H1 (cell line): ENCODE data around the gene FAM184B. TPM values are rescaled to one million over a fixed set of nuclear protein-coding genes. Genes with fewer than 3 reads are reported as not detected.

Source experiments
- CTCF ChIA-PET: fragments of 300-600 bp; sonication (Branson Sonifier 250); formaldehyde crosslinking; loops from one replicate; lab custom pipeline; 2021; ENCODE audit not compliant: partially characterized antibody; lab: Charles Lee
- POLR2A ChIA-PET: fragments of 300-600 bp; sonication (Branson Sonifier 250); formaldehyde crosslinking; loops from one replicate; lab custom pipeline; 2021; ENCODE audit warnings: inconsistent platforms; ENCODE audit not compliant: partially characterized antibody; lab: Charles Lee
- DNase-seq, 2 experiments: peaks; one replicate each; pipeline versions ENCODE4 v3.0.0 to v3.0.0-alpha.2; 2010 to 2022; ENCODE audit warnings: low spot score in 2 of 2, low read depth in 1 of 2, mixed read lengths in 1 of 2
- FAIRE-seq: peaks from 2 replicates; lab custom pipeline; 2011; peaks lifted over from hg19 to GRCh38; lab: Jason Lieb, UNC
- H2AFZ ChIP-seq: 2 replicates; pipeline ENCODE4 v1.8.1; 2012; ENCODE audit warnings: low read length, inconsistent platforms
- H2AK5ac ChIP-seq: 2 replicates; pipeline ENCODE4 v1.6.1; 2013; ENCODE audit warnings: low read depth, low read length
- H2BK120ac ChIP-seq: replicated peaks from 2 replicates; pipeline ENCODE3; 2013; ENCODE audit warnings: low read depth, low read length, inconsistent platforms
- H2BK12ac ChIP-seq: 2 replicates; pipeline ENCODE4 v1.6.1; 2013; ENCODE audit warnings: low read depth, low read length
- H2BK15ac ChIP-seq: 2 replicates; pipeline ENCODE4 v1.6.1; 2013; ENCODE audit warnings: low read length
- H2BK20ac ChIP-seq: 2 replicates; pipeline ENCODE4 v1.6.1; 2013; ENCODE audit warnings: low read length
- H2BK5ac ChIP-seq: 2 replicates; pipeline ENCODE4 v1.6.1; 2013; ENCODE audit warnings: low read depth, low read length
- H3K14ac ChIP-seq: 2 replicates; pipeline ENCODE4 v1.6.1; 2013; ENCODE audit warnings: inconsistent platforms; ENCODE audit not compliant: insufficient read length
- H3K18ac ChIP-seq: 2 replicates; pipeline ENCODE4 v1.6.1; 2013; ENCODE audit warnings: low read length; ENCODE audit errors: extremely low read depth
- H3K23ac ChIP-seq: 2 replicates; pipeline ENCODE4 v1.6.1; 2013; ENCODE audit warnings: inconsistent platforms; ENCODE audit not compliant: insufficient read length
- H3K23me2 ChIP-seq: 2 replicates; pipeline ENCODE4 v1.6.1; 2013; ENCODE audit warnings: low read depth, low read length
- H3K27ac ChIP-seq: 2 replicates; pipeline ENCODE4 v1.6.1; 2011; ENCODE audit warnings: low read depth, low read length, inconsistent platforms
- H3K27me3 ChIP-seq, 4 experiments: replicated peaks in 1 of 4; 1 replicate in 1 of 4; 2 replicates in 3 of 4; pipeline versions ENCODE4 v1.6.1 to v1.8.1; 2011 to 2013; ENCODE audit warnings: low read length in 3 of 4, mild to moderate bottlenecking in 3 of 4, inconsistent platforms in 2 of 4, mixed read lengths in 2 of 4, moderate library complexity in 1 of 4; ENCODE audit not compliant: control insufficient read depth in 3 of 4, insufficient read depth in 3 of 4; ENCODE audit errors: extremely low read depth in 1 of 4
- H3K36me3 ChIP-seq, 4 experiments: 2 replicates each; pipeline versions ENCODE4 v1.6.1 to v1.8.1; 2011 to 2013; ENCODE audit warnings: mild to moderate bottlenecking in 4 of 4, low read length in 3 of 4, moderate library complexity in 2 of 4, control low read depth in 1 of 4, inconsistent platforms in 1 of 4; ENCODE audit not compliant: insufficient read depth in 4 of 4, control insufficient read depth in 2 of 4
- H3K4ac ChIP-seq: replicated peaks from 2 replicates; pipeline ENCODE3; 2013; ENCODE audit warnings: low read length, low read depth, mixed read lengths, inconsistent platforms; ENCODE audit not compliant: insufficient read length
- H3K4me1 ChIP-seq, 4 experiments: replicated peaks in 1 of 4; 1 replicate in 1 of 4; 2 replicates in 3 of 4; pipeline versions ENCODE4 v1.6.1 to v1.8.1; 2011 to 2013; ENCODE audit warnings: low read length in 3 of 4, inconsistent platforms in 2 of 4, mixed read lengths in 1 of 4; ENCODE audit not compliant: insufficient read depth in 4 of 4, control insufficient read depth in 3 of 4
- H3K4me2 ChIP-seq, 2 experiments: 2 replicates each; pipeline versions ENCODE4 v1.6.1 to v1.8.1; 2011 to 2013; ENCODE audit warnings: low read depth in 2 of 2, low read length in 2 of 2, control low read depth in 1 of 2, inconsistent platforms in 1 of 2, mild to moderate bottlenecking in 1 of 2; ENCODE audit not compliant: insufficient read depth in 1 of 2
- H3K4me3 ChIP-seq, 4 experiments: fragments of 200-600, 300-600 bp in 1 of 4; sonication (generic), shearing (Covaris generic), sonication (Bioruptor Twin) in 1 of 4; 2 replicates each; pipeline versions ENCODE4 v1.5.1 to v1.8.1; 2011 to 2016; ENCODE audit warnings: low read length in 4 of 4, low read depth in 3 of 4, control low read depth in 2 of 4, inconsistent platforms in 2 of 4, mild to moderate bottlenecking in 2 of 4, mixed read lengths in 1 of 4, moderate library complexity in 1 of 4; ENCODE audit not compliant: insufficient read depth in 2 of 4; ENCODE audit errors: extremely low read depth in 1 of 4
- H3K56ac ChIP-seq: replicated peaks from 2 replicates; pipeline ENCODE3; 2013; ENCODE audit warnings: low read depth, mild to moderate bottlenecking, mixed read lengths, low read length, inconsistent platforms; ENCODE audit not compliant: insufficient read length
- H3K79me1 ChIP-seq: 2 replicates; pipeline ENCODE4 v1.6.1; 2013; ENCODE audit warnings: low read depth, low read length, control low read depth
- H3K79me2 ChIP-seq, 2 experiments: 2 replicates each; pipeline versions ENCODE4 v1.6.1 to v1.8.1; 2012 to 2013; ENCODE audit warnings: low read length in 2 of 2, mild to moderate bottlenecking in 2 of 2, inconsistent platforms in 1 of 2; ENCODE audit not compliant: insufficient read depth in 2 of 2, control insufficient read depth in 1 of 2
- H3K9ac ChIP-seq, 4 experiments: replicated peaks in 1 of 4; 1 replicate in 1 of 4; 2 replicates in 3 of 4; pipeline versions ENCODE4 v1.6.1 to v1.8.1; 2011 to 2013; ENCODE audit warnings: low read depth in 3 of 4, low read length in 3 of 4, control low read depth in 2 of 4, mild to moderate bottlenecking in 2 of 4, moderate library complexity in 2 of 4, inconsistent platforms in 1 of 4; ENCODE audit errors: extremely low read depth in 1 of 4
- H3K9me3 ChIP-seq, 2 experiments: 2 replicates each; pipeline versions ENCODE4 v1.6.1 to v1.8.1; 2012 to 2013; ENCODE audit warnings: mild to moderate bottlenecking in 2 of 2, moderate library complexity in 2 of 2, control low read depth in 1 of 2, inconsistent platforms in 1 of 2, low read depth in 1 of 2, low read length in 1 of 2, mixed read lengths in 1 of 2; ENCODE audit not compliant: insufficient read depth in 2 of 2
- H4K20me1 ChIP-seq, 2 experiments: replicated peaks in 1 of 2; 2 replicates each; pipeline versions ENCODE3 to v1.8.1; 2011 to 2013; ENCODE audit warnings: inconsistent platforms in 2 of 2, low read length in 2 of 2, mild to moderate bottlenecking in 1 of 2; ENCODE audit not compliant: insufficient read depth in 2 of 2, control insufficient read depth in 1 of 2
- H4K5ac ChIP-seq: 2 replicates; pipeline ENCODE4 v1.6.1; 2013; ENCODE audit warnings: low read length, low read depth, mixed read lengths, inconsistent platforms; ENCODE audit not compliant: insufficient read length
- H4K8ac ChIP-seq: 2 replicates; pipeline ENCODE4 v1.8.0; 2013; ENCODE audit warnings: mild to moderate bottlenecking, moderate library complexity, low read length, inconsistent platforms; ENCODE audit not compliant: insufficient read depth; ENCODE audit errors: extremely low read depth
- H4K91ac ChIP-seq: replicated peaks from 2 replicates; pipeline ENCODE3; 2013; ENCODE audit warnings: low read length, mixed read lengths, inconsistent platforms; ENCODE audit not compliant: insufficient read length
- BRCA1 ChIP-seq: IDR thresholded peaks from 2 replicates; pipeline ENCODE4 v1.6.1; 2012; ENCODE audit warnings: low read depth, low read length, improper control_type of control experiment
- EP300 ChIP-seq, 2 experiments: IDR thresholded peaks; 1 replicate in 1 of 2; 2 replicates in 1 of 2; pipeline ENCODE4 v1.6.1; 2011 to 2012; ENCODE audit warnings: low read depth in 2 of 2, low read length in 2 of 2, mild to moderate bottlenecking in 2 of 2, borderline replicate concordance in 1 of 2, inconsistent platforms in 1 of 2, moderate library complexity in 1 of 2
- SRF ChIP-seq: IDR thresholded peaks from 2 replicates; pipeline ENCODE4 v1.6.1; 2011; ENCODE audit warnings: mild to moderate bottlenecking, low read depth, low read length, moderate library complexity
- TCF12 ChIP-seq: IDR thresholded peaks from 2 replicates; pipeline ENCODE4 v1.6.1; 2011; ENCODE audit warnings: low read depth, mild to moderate bottlenecking, low read length
- WGBS, 2 experiments: shearing (Covaris generic) in 1 of 2; methylation state at CpG; one replicate each; pipeline versions ENCODE4 v1.1.6 to v1.1.7; 2013 to 2015; ENCODE audit warnings: low lambda C conversion rate in 2 of 2, mixed read lengths in 2 of 2, inconsistent platforms in 1 of 2, low coverage in 1 of 2, missing lambda C conversion rate in 1 of 2; ENCODE audit not compliant: insufficient replicate concordance in 2 of 2, insufficient coverage in 1 of 2, insufficient read length in 1 of 2; ENCODE audit errors: extremely low coverage in 1 of 2, missing lambda C conversion rate in 1 of 2; 5-methylcytosine and 5-hydroxymethylcytosine counted together
- polyA plus RNA-seq, 7 experiments: library from polyadenylated mRNA; depleted of rRNA in 3 of 7; stranded (reverse) in 5 of 7; unstranded in 2 of 7; fragments of >200 nt in 5 of 7; fragments of 200-250 nt in 2 of 7; gene quantifications; 1 replicate in 5 of 7; 2 replicates in 1 of 7; 4 replicates in 1 of 7; pipeline versions ENCODE4 v1.2.1 to v1.2.3, GENCODE V29; 2011 to 2013; ENCODE audit warnings: missing spikeins in 2 of 7, mixed read lengths in 2 of 7
- total RNA-seq: library from RNA; stranded (reverse); fragmentation: NEBNext Ultra II Directional; extraction: Animal tissue kit (Norgen Biotek cat#: 25700); gene quantifications from 2 replicates; pipeline ENCODE4 v1.2.1, GENCODE V29; 2021

FAM184B gene
- total and polyA plus RNA-seq, 2 of the 8 experiments (the other 6 are each of a cell fraction or from before 2014, with no cell fraction given) = 0.05 to 0.39 TPM

DNA sequence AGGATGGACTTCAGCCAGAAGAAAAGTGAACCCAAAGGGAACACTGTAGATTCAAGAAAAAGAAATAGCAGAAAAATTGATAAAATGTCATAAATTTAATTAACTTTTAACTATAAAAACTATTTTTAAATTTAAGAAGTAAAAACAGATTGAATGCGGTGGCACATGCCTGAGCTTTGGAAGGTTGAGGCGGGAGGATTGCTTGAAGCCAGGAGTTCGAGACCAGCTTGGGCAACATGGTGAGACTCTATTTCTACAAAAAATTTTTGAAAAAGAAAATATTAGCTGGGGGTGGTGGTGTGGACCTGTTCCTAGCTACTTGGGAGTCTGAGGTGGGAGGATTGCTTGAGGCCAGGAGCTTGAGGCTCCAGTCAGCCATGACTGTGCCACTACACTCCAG lies 3.0 kb downstream of the FAM184B start:
- H2AFZ ChIP-seq = no peak overlapping the region
- no peak overlapping the region for H3K4me3 ChIP-seq
- H3K18ac ChIP-seq = no peak overlapping the region
- H3K9me3 ChIP-seq = no peaks in the 10 kb centered on the region
- H3K23ac ChIP-seq = no peak overlapping the region
- H2AK5ac ChIP-seq = no peak overlapping the region
- peaks cover 13% of the 10 kb centered on the region; the same call in 1 of the 2 replicates for H3K23me2 ChIP-seq
- no peak overlapping the region for H3K4ac ChIP-seq
- H4K91ac ChIP-seq = no peak overlapping the region
- no peak overlapping the region for H4K5ac ChIP-seq
- peaks cover 0 to 1% of the 10 kb centered on the region in 2 experiments for H4K20me1 ChIP-seq
- WGBS, 2 experiments = 80% methylated on average over 3 of the region's 3 CpGs; no CpG with 5 or more reads in 1 of the 2 experiments
- peaks cover 0 to 14% (median 6%) of the 10 kb centered on the region in 4 experiments; a peak in 5 of 7 replicates for H3K4me1 ChIP-seq
- no peaks in the 10 kb centered on the region for H3K36me3 ChIP-seq
- peaks cover 21 to 36% (median 32%) of the 10 kb centered on the region in 4 experiments for H3K27me3 ChIP-seq
- H2BK120ac ChIP-seq = no peak overlapping the region
- H3K9ac ChIP-seq = no peak overlapping the region
- no peak for TF ChIP-seq TCF12
- TF ChIP-seq SRF = no peak
- TF ChIP-seq EP300 (IDR thresholded peaks at IDR 0.05; ENCODE audit: borderline replicate concordance in 1 of 2, low read depth in 2 of 2, low read length in 2 of 2) = no peak
- no peak for TF ChIP-seq BRCA1
- TF ChIP-seq, all 59 proteins: peak for 0
- CTCF ChIA-PET = interaction anchor here (1.3 kb wide), 1 partner anchor 230 kb away, joined by 3 read pairs; no protein-coding TSS in a partner anchor
- H3K4me2 ChIP-seq = no peak overlapping the region
- POLR2A ChIA-PET = no interaction called here
- H3K79me1 ChIP-seq = no peaks in the 10 kb centered on the region
- H3K14ac ChIP-seq = no peak overlapping the region
- no peak overlapping the region for H4K8ac ChIP-seq
- no peak overlapping the region for H2BK12ac ChIP-seq
- H3K56ac ChIP-seq = no peak overlapping the region
- DNase-seq (no peak), FAIRE-seq (no peak)
- H2BK15ac ChIP-seq = no peak overlapping the region
- H3K27ac ChIP-seq = no peak overlapping the region
- no peak overlapping the region for H2BK20ac ChIP-seq
- no peak overlapping the region for H2BK5ac ChIP-seq
- no peaks in the 10 kb centered on the region for H3K79me2 ChIP-seq
